ENCODE results near the gene CLIC3. TPM values are rescaled to one million over a fixed set of nuclear protein-coding genes. Genes with fewer than 3 reads are reported as not detected.

The CLIC3 gene, protein sequence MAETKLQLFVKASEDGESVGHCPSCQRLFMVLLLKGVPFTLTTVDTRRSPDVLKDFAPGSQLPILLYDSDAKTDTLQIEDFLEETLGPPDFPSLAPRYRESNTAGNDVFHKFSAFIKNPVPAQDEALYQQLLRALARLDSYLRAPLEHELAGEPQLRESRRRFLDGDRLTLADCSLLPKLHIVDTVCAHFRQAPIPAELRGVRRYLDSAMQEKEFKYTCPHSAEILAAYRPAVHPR
- 49.3 TPM for total RNA-seq
- long read RNA-seq, transcript CLIC3-203 (6 exons, 1,017 nt) = major isoform, 43 of 65 reads
- long read RNA-seq, partial matches to known transcripts = 15 of 65 reads
- long read RNA-seq, other reads (novel, unspliced or antisense) = 6 of 65 reads

DNA sequence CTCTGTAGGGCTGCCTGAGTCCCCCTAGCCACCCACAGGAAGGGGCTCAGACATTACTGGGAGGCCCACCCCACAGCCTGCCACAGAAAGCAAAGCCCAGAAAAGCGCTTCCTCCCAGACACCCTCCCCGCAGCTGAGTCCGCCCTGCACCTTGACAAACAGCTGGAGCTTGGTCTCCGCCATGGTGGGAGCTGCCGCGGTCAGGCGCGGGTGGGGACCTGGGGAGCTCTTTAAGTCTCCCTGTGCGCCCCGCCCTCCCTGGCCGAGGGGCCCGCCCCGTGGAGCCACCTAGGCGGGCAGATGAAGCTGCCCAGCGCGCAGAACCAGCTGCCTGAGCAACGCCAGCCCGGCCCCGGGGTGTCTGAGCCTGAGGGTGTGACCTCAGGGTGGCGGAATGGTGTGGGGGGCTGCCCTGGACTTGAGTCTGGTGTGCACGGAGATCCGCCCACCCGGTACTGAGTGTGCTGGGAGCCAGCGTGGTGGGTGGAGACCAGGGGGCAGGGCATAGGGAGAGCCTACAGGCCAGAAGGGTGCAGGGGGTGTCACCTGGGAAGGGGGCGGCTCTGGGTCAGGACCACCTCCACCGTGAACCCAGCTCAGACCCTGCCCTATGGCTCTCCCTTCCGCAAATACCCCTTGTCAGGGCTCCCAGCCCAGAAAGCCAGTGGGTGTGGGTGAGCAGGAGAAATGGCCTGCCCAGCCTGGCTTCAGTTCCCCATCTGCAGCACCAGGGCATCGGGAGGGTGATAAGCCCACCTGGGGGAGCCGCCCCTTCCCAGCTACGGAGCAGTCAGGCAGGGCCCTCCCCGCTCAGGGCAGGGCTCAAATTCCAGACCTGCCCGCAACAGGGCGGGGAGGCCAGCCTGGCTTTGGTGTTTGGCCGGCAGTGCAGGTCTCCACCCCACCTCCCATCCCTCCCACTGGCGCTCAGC, at the start of gene CLIC3:
TSS of gene CLIC3 (minus strand) at position 208 of the 932 bp plus-strand sequence. CDS start at position 183, 25 bp downstream.
- intact Hi-C loops (cut with DNase I) = no loop called here
- Histone ChIP-seq H3K27me3 (ENCODE audit: low read depth) (no peaks in the 10 kb centered on the region), H3K4me1 (peaks cover 62% of the 10 kb centered on the region), H3K4me3 (peak within 1 kb of the TSS; percentile 55), H3K27ac (peak within 1 kb of the TSS; percentile 81), H3K36me3 (peaks cover 16% of the 10 kb centered on the region), H3K9me3 (no peaks in the 10 kb centered on the region)
- DNase-seq (peak; percentile 84), ATAC-seq (peak; percentile 52 to 68)
- TF ChIP-seq CTCF (IDR thresholded peaks at IDR 0.05) = no peak

DNA sequence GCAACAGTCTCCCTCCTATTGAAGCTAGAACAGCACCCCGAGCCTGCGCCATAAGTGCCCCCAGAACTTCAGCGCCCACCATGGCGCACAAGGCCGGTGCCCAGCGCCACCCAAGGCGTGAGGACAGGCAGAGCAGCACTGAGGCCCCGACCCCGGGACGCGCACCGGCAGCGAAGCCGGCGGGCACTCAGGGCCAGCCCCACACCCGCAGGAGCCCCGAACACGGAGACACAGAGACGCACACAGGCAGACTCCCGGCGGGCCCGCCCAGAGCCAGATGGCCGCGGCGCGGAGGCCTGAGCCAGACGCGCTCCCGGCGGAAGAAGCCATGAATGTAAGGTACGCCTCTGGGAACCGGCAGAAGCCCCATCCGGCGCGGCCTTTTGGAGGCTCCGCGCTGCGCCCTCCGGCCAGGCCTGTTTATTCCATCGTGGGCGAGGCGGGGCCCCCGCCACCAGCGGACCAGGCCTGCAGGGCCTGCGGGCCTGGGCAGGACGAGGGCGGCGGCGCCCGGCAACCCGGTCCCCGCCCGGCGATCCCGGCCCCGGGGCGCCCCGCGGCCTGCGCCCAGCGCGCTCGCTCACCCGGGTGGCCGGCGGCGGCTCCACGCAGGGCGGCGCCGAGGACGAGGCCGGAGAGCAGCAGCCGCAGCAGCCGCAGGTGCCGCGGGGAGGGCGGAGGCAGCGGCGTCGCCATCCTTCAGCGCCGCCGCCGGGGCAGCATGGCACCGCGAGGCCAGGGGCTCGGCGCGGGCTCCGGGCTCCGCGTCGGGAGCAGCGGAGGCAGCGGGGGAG, 49.1 kb upstream of the CLIC3 start:
- ATAC-seq (peak in 1 of 2 donors; percentile 2), DNase-seq (no peak)
- Histone ChIP-seq H3K36me3 (no peaks in the 10 kb centered on the region), H3K4me3 (peak overlapping the region; percentile 67), H3K27ac (peak overlapping the region; percentile 78), H3K4me1 (peaks cover 44% of the 10 kb centered on the region), H3K9me3 (no peaks in the 10 kb centered on the region), H3K27me3 (ENCODE audit: low read depth) (peaks cover 66% of the 10 kb centered on the region)
- intact Hi-C loops (cut with DNase I) = no loop called here
- no peak for TF ChIP-seq CTCF (IDR thresholded peaks at IDR 0.05)

- DNase-seq = no peak
- Histone ChIP-seq H3K4me3 (peak overlapping the region; percentile 67), H3K9me3 (no peaks in the 10 kb centered on the region), H3K27me3 (ENCODE audit: low read depth) (peaks cover 61% of the 10 kb centered on the region), H3K4me1 (peaks cover 45% of the 10 kb centered on the region), H3K27ac (peak overlapping the region; percentile 78), H3K36me3 (peaks cover 3% of the 10 kb centered on the region)
- intact Hi-C loops (cut with DNase I) = no loop called here
- no peak for TF ChIP-seq CTCF (IDR thresholded peaks at IDR 0.05)
- ATAC-seq = peak in 1 of 2 donors; percentile 21
These were observed 48.3 kb upstream of the CLIC3 start for GRCh38 chr9:137044502-137045177.

DNA sequence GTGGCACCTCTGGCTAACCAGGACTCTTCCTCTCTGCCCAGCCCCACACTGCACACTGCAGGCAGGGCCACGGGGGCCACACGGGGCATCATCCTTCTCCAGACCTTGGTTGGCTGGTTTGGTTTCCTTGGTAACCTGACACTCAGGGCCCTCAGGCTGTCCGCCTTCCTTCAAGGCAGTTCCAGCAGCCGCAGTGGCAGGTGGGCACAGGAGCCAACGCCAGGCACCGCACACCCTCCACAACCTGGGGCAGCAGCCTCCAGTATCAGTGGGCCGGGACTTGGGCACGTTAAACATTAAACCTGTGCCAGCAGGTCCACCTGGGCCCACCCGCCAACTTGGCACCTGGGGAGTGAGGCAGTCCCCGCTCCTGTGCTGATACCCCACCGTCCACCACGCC, 47.7 kb upstream of the CLIC3 start:
- Histone ChIP-seq H3K9me3 (no peaks in the 10 kb centered on the region), H3K36me3 (peaks cover 9% of the 10 kb centered on the region), H3K27me3 (ENCODE audit: low read depth) (peaks cover 55% of the 10 kb centered on the region), H3K4me3 (peak overlapping the region; percentile 67), H3K4me1 (peaks cover 45% of the 10 kb centered on the region), H3K27ac (peak overlapping the region; percentile 78)
- intact Hi-C loops (cut with DNase I) = no loop called here
- ATAC-seq (no peak), DNase-seq (no peak)
- TF ChIP-seq CTCF (IDR thresholded peaks at IDR 0.05) = no peak

Data from lower lobe of right lung (tissue), 2 donors.